Natural killer cell (primary cell): ENCODE measurements around the gene SERPINE1. TPM values are rescaled to one million over a fixed set of nuclear protein-coding genes. Genes with fewer than 3 reads are reported as not detected.

Experiments used
- ATAC-seq, 3 donors: fragments of 150-1000 bp in 2 of 3; fragments of 200-7000 bp in 1 of 3; cut with Tn5 transposase; 1 replicate in 1 of 3; 2 replicates in 2 of 3; pipeline ENCODE4 v1.10.0; 2021; ENCODE audit warnings: mild to moderate bottlenecking in 2 of 3, moderate library complexity in 2 of 3
- DNase-seq, 2 donors: peaks; one replicate each; pipeline versions ENCODE4 v3.0.0 to v3.0.0-alpha.2; 2013 to 2021; ENCODE audit warnings: mixed read lengths in 1 of 2
- H3K27ac ChIP-seq: one replicate; pipeline ENCODE4 v1.5.1; 2013; ENCODE audit warnings: mild to moderate bottlenecking, low read length
- H3K27me3 ChIP-seq: one replicate; pipeline ENCODE4 v1.6.1; 2013; ENCODE audit warnings: low read length; ENCODE audit not compliant: control insufficient read depth, insufficient read depth
- H3K36me3 ChIP-seq: one replicate; pipeline ENCODE4 v1.6.1; 2013; ENCODE audit warnings: low read length; ENCODE audit not compliant: control insufficient read depth, insufficient read depth
- H3K4me1 ChIP-seq: one replicate; pipeline ENCODE4 v1.6.1; 2013; ENCODE audit warnings: low read length; ENCODE audit not compliant: control insufficient read depth, insufficient read depth
- H3K4me3 ChIP-seq: one replicate; pipeline ENCODE4 v1.5.1; 2013; ENCODE audit warnings: low read length
- H3K9me3 ChIP-seq: one replicate; pipeline ENCODE4 v1.6.1; 2013; ENCODE audit warnings: low read length; ENCODE audit not compliant: control insufficient read depth, insufficient read depth
- H3K27ac Mint-ChIP-seq, 2 donors: one replicate each; pipeline ENCODE4 v1.8.0; 2022; ENCODE audit warnings: mild to moderate bottlenecking in 2 of 2, mixed read lengths in 2 of 2, moderate library complexity in 1 of 2
- H3K27me3 Mint-ChIP-seq, 2 donors: one replicate each; pipeline ENCODE4 v1.8.0; 2022; ENCODE audit warnings: low read depth in 2 of 2, mixed read lengths in 2 of 2
- H3K36me3 Mint-ChIP-seq: one replicate; pipeline ENCODE4 v1.8.0; 2022; ENCODE audit warnings: mixed read lengths
- H3K4me1 Mint-ChIP-seq, 2 donors: one replicate each; pipeline ENCODE4 v1.8.0; 2022; ENCODE audit warnings: mixed read lengths in 2 of 2
- H3K4me3 Mint-ChIP-seq: one replicate; pipeline ENCODE4 v1.8.0; 2022; ENCODE audit warnings: mild to moderate bottlenecking, moderate library complexity, mixed read lengths
- H3K9me3 Mint-ChIP-seq, 2 donors: one replicate each; pipeline ENCODE4 v1.8.0; 2022; ENCODE audit warnings: mixed read lengths in 2 of 2
- CTCF ChIP-seq: fragments of 200-600 bp; IDR thresholded peaks from one replicate; pipeline ENCODE4 v1.8.0; 2022; ENCODE audit warnings: antibody characterized with exemption
- WGBS: methylation state at CpG from one replicate; pipeline ENCODE4 v1.1.7; 2013; ENCODE audit warnings: missing lambda C conversion rate; ENCODE audit not compliant: insufficient coverage; 5-methylcytosine and 5-hydroxymethylcytosine counted together
- intact Hi-C: fragments of 100-400 bp; cut with micrococcal nuclease; formaldehyde crosslinking; loops from one replicate; pipeline ENCODE4 v1.14.2; 2022
- total RNA-seq, 4 donors: library from RNA; stranded (reverse); fragments of 120-200 nt in 1 of 4; gene quantifications; one replicate each; pipeline versions ENCODE4 v1.2.3 to v1.2.4, GENCODE V29; 2013 to 2022

Gene SERPINE1
- total RNA-seq, 3 donors from 2014 or later (not counting 1 experiment from before 2014, with no cell fraction given), result 0.48 to 5.5 (median 1.1) TPM

- H3K4me1 ChIP-seq, result peaks cover 18% of the 10 kb centered on the region
- H3K27me3 ChIP-seq, result no peaks in the 10 kb centered on the region
- ATAC-seq (no peak), DNase-seq (peak in 1 of 2 donors; percentile 17)
- H3K4me3 Mint-ChIP-seq, result peak overlapping the region; percentile 72
- WGBS, result 52% methylated on average over 4 of the region's 4 CpGs
- intact Hi-C loops, result no loop called here
- no peak overlapping the region for H3K27ac Mint-ChIP-seq
- peaks cover 6 to 11% of the 10 kb centered on the region in 2 donors for H3K4me1 Mint-ChIP-seq
- H3K9me3 ChIP-seq, result no peaks in the 10 kb centered on the region
- H3K27ac ChIP-seq, result no peak overlapping the region
- TF ChIP-seq CTCF, result no peak
- H3K9me3 Mint-ChIP-seq, result no peaks in the 10 kb centered on the region
- H3K36me3 ChIP-seq, result no peaks in the 10 kb centered on the region
- peaks cover 0 to 4% of the 10 kb centered on the region in 2 donors for H3K27me3 Mint-ChIP-seq
- H3K4me3 ChIP-seq, result no peak overlapping the region
- no peaks in the 10 kb centered on the region for H3K36me3 Mint-ChIP-seq
Measured at GRCh38 chr7:101155303-101155702, 28.4 kb downstream of the SERPINE1 start.

DNA sequence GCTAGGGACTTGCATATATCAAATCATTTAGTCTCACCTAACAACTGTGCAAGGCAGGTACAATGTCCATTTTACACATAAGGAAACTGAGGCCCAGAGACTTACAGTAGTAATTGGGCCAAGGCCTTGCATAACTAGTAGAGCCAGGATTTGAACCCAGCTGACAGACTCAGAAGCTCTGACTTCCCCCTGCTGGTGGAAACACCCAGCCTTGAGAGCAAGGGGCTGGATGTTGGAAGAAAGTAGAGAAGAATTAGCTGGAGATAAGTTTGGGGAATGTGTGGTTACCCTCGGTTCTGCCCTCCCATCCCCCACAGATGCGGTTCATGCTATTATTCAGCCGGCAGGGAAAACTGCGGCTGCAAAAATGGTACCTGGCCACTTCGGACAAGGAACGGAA, 29.4 kb downstream of the SERPINE1 start:
- H3K9me3 Mint-ChIP-seq, result no peaks in the 10 kb centered on the region
- Histone ChIP-seq H3K9me3 (no peaks in the 10 kb centered on the region), H3K4me3 (no peak overlapping the region), H3K4me1 (peaks cover 18% of the 10 kb centered on the region), H3K36me3 (no peaks in the 10 kb centered on the region), H3K27ac (no peak overlapping the region), H3K27me3 (no peaks in the 10 kb centered on the region)
- no peak overlapping the region for H3K27ac Mint-ChIP-seq
- H3K4me3 Mint-ChIP-seq, result peak overlapping the region; percentile 21
- H3K27me3 Mint-ChIP-seq, result peaks cover 0 to 8% of the 10 kb centered on the region in 2 donors
- ATAC-seq (no peak), DNase-seq (no peak)
- WGBS, result 98% methylated on average over 6 of the region's 6 CpGs
- H3K4me1 Mint-ChIP-seq, result peaks cover 6 to 11% of the 10 kb centered on the region in 2 donors
- intact Hi-C loops, result no loop called here
- no peak for TF ChIP-seq CTCF
- H3K36me3 Mint-ChIP-seq, result no peaks in the 10 kb centered on the region

- Mint-ChIP-seq H3K27ac (no peak overlapping the region), H3K36me3 (no peaks in the 10 kb centered on the region), H3K4me3 (peak overlapping the region; percentile 13), H3K4me1 (peaks cover 6 to 11% of the 10 kb centered on the region in 2 donors), H3K27me3 (peaks cover 0 to 9% of the 10 kb centered on the region in 2 donors), H3K9me3 (no peaks in the 10 kb centered on the region)
- Histone ChIP-seq H3K27me3 (peaks cover 2% of the 10 kb centered on the region), H3K27ac (no peak overlapping the region), H3K9me3 (no peaks in the 10 kb centered on the region), H3K36me3 (no peaks in the 10 kb centered on the region), H3K4me3 (no peak overlapping the region), H3K4me1 (peaks cover 18% of the 10 kb centered on the region)
- ATAC-seq (no peak), DNase-seq (no peak)
- intact Hi-C loops, result no loop called here
- no peak for TF ChIP-seq CTCF
- 94% methylated on average over 14 of the region's 14 CpGs for WGBS
Measured at GRCh38 chr7:101156866-101157589, 30.1 kb downstream of the SERPINE1 start.
